Nephron progenitor cell (in vitro differentiated cells): ENCODE measurements around the gene ARHGAP26.

ENCODE experiments used
- DNase-seq: peaks from one replicate; pipeline ENCODE4 v3.0.0; 2021
- H3K27ac Mint-ChIP-seq: 2 replicates; pipeline ENCODE4 v1.8.0; 2021; ENCODE audit warnings: mild to moderate bottlenecking, moderate library complexity, mixed read lengths
- H3K27me3 Mint-ChIP-seq: 2 replicates; pipeline ENCODE4 v1.8.0; 2021; ENCODE audit warnings: mild to moderate bottlenecking, low read depth, mixed read lengths; ENCODE audit not compliant: poor library complexity
- H3K36me3 Mint-ChIP-seq: 2 replicates; pipeline ENCODE4 v1.8.0; 2021; ENCODE audit warnings: low read depth, mixed read lengths
- H3K4me1 Mint-ChIP-seq: 2 replicates; pipeline ENCODE4 v1.8.0; 2021; ENCODE audit warnings: mixed read lengths
- H3K4me3 Mint-ChIP-seq: 2 replicates; pipeline ENCODE4 v1.8.0; 2021; ENCODE audit warnings: mild to moderate bottlenecking, moderate library complexity, mixed read lengths
- H3K9me3 Mint-ChIP-seq: 2 replicates; pipeline ENCODE4 v1.8.0; 2021; ENCODE audit warnings: mild to moderate bottlenecking, moderate library complexity, mixed read lengths
- TF ChIP-seq, protein P1 (sequence below): fragments of 200-600 bp; sonication (generic); IDR thresholded peaks from 2 replicates; pipeline ENCODE4 v1.5.0; 2021; ENCODE audit warnings: antibody characterized with exemption

The ARHGAP26 gene

DNA sequence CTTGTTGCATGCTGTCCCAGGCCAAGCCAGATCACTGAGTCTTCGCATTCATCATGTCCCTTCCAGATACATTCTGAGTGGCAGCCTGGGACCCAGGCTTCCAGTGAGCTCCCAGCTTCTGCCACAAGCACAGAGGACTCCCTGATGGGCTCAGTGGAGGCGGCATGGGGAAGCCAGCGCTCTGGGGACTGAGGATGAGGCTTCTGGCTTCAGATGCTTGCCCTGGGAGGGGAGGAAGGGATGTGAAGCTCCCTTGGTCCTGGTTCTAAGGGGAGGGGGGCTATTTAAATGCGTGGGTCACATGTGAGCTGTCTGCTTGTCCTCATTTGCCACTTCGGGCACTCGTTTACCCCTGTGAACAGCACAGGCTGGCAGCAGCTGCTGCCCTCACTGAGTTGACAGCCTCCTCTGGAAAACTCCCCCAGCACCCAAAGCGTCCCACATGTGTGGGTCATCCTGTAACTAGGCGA, 459.3 kb downstream of the ARHGAP26 start:
- no peaks in the 10 kb centered on the region for H3K36me3 Mint-ChIP-seq
- no peaks in the 10 kb centered on the region for H3K27me3 Mint-ChIP-seq
- TF ChIP-seq, protein P1, sequence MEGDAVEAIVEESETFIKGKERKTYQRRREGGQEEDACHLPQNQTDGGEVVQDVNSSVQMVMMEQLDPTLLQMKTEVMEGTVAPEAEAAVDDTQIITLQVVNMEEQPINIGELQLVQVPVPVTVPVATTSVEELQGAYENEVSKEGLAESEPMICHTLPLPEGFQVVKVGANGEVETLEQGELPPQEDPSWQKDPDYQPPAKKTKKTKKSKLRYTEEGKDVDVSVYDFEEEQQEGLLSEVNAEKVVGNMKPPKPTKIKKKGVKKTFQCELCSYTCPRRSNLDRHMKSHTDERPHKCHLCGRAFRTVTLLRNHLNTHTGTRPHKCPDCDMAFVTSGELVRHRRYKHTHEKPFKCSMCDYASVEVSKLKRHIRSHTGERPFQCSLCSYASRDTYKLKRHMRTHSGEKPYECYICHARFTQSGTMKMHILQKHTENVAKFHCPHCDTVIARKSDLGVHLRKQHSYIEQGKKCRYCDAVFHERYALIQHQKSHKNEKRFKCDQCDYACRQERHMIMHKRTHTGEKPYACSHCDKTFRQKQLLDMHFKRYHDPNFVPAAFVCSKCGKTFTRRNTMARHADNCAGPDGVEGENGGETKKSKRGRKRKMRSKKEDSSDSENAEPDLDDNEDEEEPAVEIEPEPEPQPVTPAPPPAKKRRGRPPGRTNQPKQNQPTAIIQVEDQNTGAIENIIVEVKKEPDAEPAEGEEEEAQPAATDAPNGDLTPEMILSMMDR, result no peak
- no peak overlapping the region for H3K27ac Mint-ChIP-seq
- peaks cover 25% of the 10 kb centered on the region for H3K4me1 Mint-ChIP-seq
- no peak overlapping the region for H3K4me3 Mint-ChIP-seq
- DNase-seq, result no peak
- no peaks in the 10 kb centered on the region for H3K9me3 Mint-ChIP-seq

DNA sequence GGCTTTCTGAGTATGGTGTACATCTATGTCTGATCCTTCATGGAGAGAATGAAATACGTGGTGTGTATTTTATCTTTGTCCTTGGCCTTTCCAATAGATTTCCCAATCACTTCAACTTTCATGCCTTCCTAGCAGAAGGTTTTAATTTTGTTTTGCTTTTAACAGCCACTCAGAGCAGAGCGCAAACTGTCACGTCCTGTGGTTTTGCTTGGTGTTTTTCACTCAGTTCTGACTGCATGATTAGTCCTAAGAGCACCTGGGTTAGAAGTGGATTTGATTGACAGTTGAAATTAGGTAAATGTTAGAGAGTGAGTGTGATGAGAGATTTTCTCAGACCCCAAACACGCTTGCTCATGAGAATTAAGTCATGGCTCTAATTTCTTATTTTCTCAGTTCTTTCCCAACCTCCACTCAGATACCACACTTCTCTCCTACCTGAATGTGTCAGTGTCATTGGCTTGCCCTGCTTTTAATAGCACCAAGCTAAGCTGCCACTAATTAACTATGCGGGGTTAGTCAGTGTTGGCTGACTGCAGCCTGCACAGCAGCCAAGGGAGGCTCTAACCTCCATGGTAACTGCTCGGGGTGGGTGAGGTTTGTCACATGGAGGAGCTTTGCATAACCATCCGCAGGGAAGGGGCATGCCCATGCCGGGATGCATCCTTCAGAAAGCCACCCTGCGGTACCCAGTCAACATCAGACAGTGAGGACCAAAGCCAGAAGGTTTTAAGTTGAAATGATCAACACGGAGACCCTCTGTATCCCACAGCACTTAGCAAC, 459.9 kb downstream of the ARHGAP26 start:
- TF ChIP-seq, protein P1, result no peak
- H3K4me1 Mint-ChIP-seq, result peaks cover 22% of the 10 kb centered on the region
- no peak overlapping the region for H3K27ac Mint-ChIP-seq
- no peaks in the 10 kb centered on the region for H3K27me3 Mint-ChIP-seq
- no peaks in the 10 kb centered on the region for H3K9me3 Mint-ChIP-seq
- no peaks in the 10 kb centered on the region for H3K36me3 Mint-ChIP-seq
- no peak for DNase-seq
- no peak overlapping the region for H3K4me3 Mint-ChIP-seq

GRCh38 chr5:143230676-143230996, 460.5 kb downstream of the ARHGAP26 start:
- no peak overlapping the region for H3K4me3 Mint-ChIP-seq
- no peak overlapping the region for H3K27ac Mint-ChIP-seq
- DNase-seq, result no peak
- H3K4me1 Mint-ChIP-seq, result peaks cover 22% of the 10 kb centered on the region
- H3K27me3 Mint-ChIP-seq, result no peaks in the 10 kb centered on the region
- no peaks in the 10 kb centered on the region for H3K36me3 Mint-ChIP-seq
- TF ChIP-seq, protein P1, result no peak
- no peaks in the 10 kb centered on the region for H3K9me3 Mint-ChIP-seq

GRCh38 chr5:143231416-143231815, 461.2 kb downstream of the ARHGAP26 start:
- no peak overlapping the region for H3K4me3 Mint-ChIP-seq
- no peak overlapping the region for H3K27ac Mint-ChIP-seq
- H3K4me1 Mint-ChIP-seq, result peaks cover 24% of the 10 kb centered on the region
- H3K36me3 Mint-ChIP-seq, result no peaks in the 10 kb centered on the region
- DNase-seq, result no peak
- H3K27me3 Mint-ChIP-seq, result no peaks in the 10 kb centered on the region
- no peaks in the 10 kb centered on the region for H3K9me3 Mint-ChIP-seq
- TF ChIP-seq, protein P1, result no peak

DNA sequence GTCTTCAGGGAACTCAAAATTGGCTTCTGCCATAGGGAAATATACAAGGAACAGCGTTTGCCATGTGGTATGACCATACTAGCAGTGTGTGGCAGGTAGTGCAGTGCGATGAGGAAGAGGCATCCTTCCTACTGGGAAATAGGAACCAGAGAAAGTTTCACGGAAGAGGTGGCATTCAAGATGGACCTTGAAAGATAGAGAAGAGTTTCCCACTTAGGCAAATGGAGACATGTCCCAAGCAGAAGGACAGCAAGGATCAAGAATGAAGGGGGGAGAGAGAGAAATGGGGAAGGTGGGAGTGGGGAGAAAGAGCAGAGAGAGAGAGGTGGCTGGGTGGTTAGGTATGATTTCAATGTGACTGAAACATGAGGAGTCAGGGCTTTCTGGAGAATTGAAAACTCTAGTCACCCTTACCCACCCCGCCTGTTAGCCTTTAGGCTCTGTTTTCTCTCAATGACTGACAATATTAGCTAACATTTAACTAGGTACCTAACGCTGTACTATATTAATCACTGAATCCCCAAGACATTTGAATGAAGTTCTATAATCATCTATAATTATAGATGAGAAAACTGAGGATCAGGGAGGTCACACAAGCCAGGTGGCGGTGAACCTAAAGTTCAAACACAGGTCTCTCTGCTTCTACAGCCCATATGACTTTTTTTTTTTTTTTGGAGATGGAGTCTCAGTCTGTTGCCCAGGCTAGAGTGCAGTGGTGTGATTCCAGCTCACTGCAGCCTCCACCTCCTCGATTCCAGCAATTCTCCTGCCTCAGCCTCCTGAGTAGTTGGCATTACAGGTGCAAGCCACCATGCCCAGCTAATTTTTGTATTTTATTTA, 462.0 kb downstream of the ARHGAP26 start:
- no peak overlapping the region for H3K27ac Mint-ChIP-seq
- H3K27me3 Mint-ChIP-seq, result no peaks in the 10 kb centered on the region
- no peaks in the 10 kb centered on the region for H3K36me3 Mint-ChIP-seq
- H3K9me3 Mint-ChIP-seq, result no peaks in the 10 kb centered on the region
- H3K4me3 Mint-ChIP-seq, result no peak overlapping the region
- H3K4me1 Mint-ChIP-seq, result peaks cover 28% of the 10 kb centered on the region
- DNase-seq, result no peak
- TF ChIP-seq, protein P1, result no peak
